Measurements from ENCODE around the gene PARD3B. TPM values are rescaled to one million over a fixed set of nuclear protein-coding genes. Genes with fewer than 3 reads are reported as not detected.

PARD3B gene
- total RNA-seq, 1 experiment from 2014 or later, result 6.4 TPM

DNA sequence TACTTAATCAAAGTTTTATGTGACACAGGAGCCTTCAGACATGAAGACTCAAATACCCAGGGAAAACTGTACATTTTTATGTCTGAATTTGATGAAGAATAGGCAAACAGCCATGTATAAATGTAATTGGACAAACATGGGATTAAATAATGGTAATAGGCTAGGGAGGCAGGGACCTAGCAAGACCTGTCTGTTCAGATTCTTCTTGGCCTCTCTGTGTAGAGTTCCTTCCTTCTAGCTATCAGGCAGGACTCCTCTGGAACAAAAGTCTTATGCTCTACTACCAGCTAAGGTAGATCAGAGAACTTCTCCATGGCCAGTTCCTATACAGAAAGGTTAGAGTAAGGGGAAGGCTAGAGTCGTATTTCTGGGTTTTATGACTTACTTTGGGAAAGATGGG lies 9.5 kb upstream of the PARD3B start:
- Histone ChIP-seq H2BK12ac (ENCODE audit: insufficient read length, low read depth, low read length) (no peak overlapping the region), H3K79me1 (ENCODE audit: insufficient read depth, low read depth, low read length, poor library complexity, severe bottlenecking) (no peaks in the 10 kb centered on the region), H4K5ac (ENCODE audit: insufficient read length, low read depth, low read length) (no peak overlapping the region), H4K91ac (ENCODE audit: insufficient read length, low read depth, low read length) (no peak overlapping the region), H3T11ph (ENCODE audit: low read length) (no peak overlapping the region), H2BK15ac (ENCODE audit: low read depth, low read length) (no peak overlapping the region), H2AFZ (ENCODE audit: low read length) (no peak overlapping the region), H3K79me2 (ENCODE audit: insufficient read depth, low read length) (no peaks in the 10 kb centered on the region), H3K9ac (ENCODE audit: extremely low read depth, insufficient read length, low read length) (no peak overlapping the region), H3K4me2 (ENCODE audit: insufficient read depth, insufficient read length, low read length) (no peak overlapping the region), H3K23ac (ENCODE audit: insufficient read length, low read depth, low read length) (no peak overlapping the region), H3K23me2 (ENCODE audit: insufficient read length, low read depth, low read length, poor library complexity, severe bottlenecking) (no peaks in the 10 kb centered on the region), H3K18ac (ENCODE audit: insufficient read length, low read depth, low read length) (no peak overlapping the region), H3K27me3 (ENCODE audit: insufficient read depth, low read length) (no peaks in the 10 kb centered on the region), H2BK20ac (ENCODE audit: low read depth, low read length, poor library complexity, severe bottlenecking) (no peak overlapping the region), H2AK5ac (ENCODE audit: insufficient read length, low read length) (no peak overlapping the region), H4K20me1 (ENCODE audit: control insufficient read depth, insufficient read depth, insufficient read length) (no peaks in the 10 kb centered on the region), H4K8ac (replicated peaks; ENCODE audit: insufficient read length, low read depth, low read length) (no peak overlapping the region), H3K56ac (ENCODE audit: insufficient read length, low read depth, low read length) (no peak overlapping the region), H2BK120ac (ENCODE audit: low read depth, low read length, poor library complexity, severe bottlenecking) (no peak overlapping the region), H2BK5ac (ENCODE audit: insufficient read length, low read length) (no peak overlapping the region), H3K14ac (ENCODE audit: insufficient read depth, low read length) (no peak overlapping the region), H3K4me1 (ENCODE audit: insufficient read depth, low read length) (peaks cover 4% of the 10 kb centered on the region; the same call in 1 of the 2 replicates), H3K9me3 (ENCODE audit: control insufficient read depth, low read depth, low read length) (no peaks in the 10 kb centered on the region), H3K4ac (ENCODE audit: low read depth, low read length) (no peak overlapping the region), H3K27ac (ENCODE audit: insufficient read length, low read depth, low read length) (no peak overlapping the region)
- H3K27ac Mint-ChIP-seq, result no peak overlapping the region
- H3K4me3 Mint-ChIP-seq, result no peak overlapping the region
- no peaks in the 10 kb centered on the region for H3K36me3 Mint-ChIP-seq (ENCODE audit: insufficient read depth in 1 of 3, low read depth in 3 of 3)
- WGBS (ENCODE audit: extremely low coverage, insufficient read length, low lambda C conversion rate), result no CpG with 5 or more reads among the region's 1 CpG
- H3K27me3 Mint-ChIP-seq (ENCODE audit: low read depth), result no peaks in the 10 kb centered on the region; the same call in 1 of the 2 replicates
- H3K9me3 Mint-ChIP-seq, result no peaks in the 10 kb centered on the region
- no peak for DNase-seq
- peaks cover 2 to 6% of the 10 kb centered on the region in 2 experiments for H3K4me1 Mint-ChIP-seq
- TF ChIP-seq, protein P1, sequence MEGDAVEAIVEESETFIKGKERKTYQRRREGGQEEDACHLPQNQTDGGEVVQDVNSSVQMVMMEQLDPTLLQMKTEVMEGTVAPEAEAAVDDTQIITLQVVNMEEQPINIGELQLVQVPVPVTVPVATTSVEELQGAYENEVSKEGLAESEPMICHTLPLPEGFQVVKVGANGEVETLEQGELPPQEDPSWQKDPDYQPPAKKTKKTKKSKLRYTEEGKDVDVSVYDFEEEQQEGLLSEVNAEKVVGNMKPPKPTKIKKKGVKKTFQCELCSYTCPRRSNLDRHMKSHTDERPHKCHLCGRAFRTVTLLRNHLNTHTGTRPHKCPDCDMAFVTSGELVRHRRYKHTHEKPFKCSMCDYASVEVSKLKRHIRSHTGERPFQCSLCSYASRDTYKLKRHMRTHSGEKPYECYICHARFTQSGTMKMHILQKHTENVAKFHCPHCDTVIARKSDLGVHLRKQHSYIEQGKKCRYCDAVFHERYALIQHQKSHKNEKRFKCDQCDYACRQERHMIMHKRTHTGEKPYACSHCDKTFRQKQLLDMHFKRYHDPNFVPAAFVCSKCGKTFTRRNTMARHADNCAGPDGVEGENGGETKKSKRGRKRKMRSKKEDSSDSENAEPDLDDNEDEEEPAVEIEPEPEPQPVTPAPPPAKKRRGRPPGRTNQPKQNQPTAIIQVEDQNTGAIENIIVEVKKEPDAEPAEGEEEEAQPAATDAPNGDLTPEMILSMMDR (conservative IDR thresholded peaks at IDR 0.05), result no peak

Data from H9 (cell line).